AG09319 (cell line): ENCODE data around the gene DNAH12.

Source experiments
- DNase-seq: peaks from one replicate; pipeline ENCODE4 v3.0.0-alpha.2; 2010; ENCODE audit warnings: low read depth; ENCODE audit errors: extremely low read depth
- TF ChIP-seq, protein P1 (sequence below): IDR thresholded peaks from 2 replicates; pipeline ENCODE4 v1.5.1; 2011; ENCODE audit warnings: low read depth, mild to moderate bottlenecking, inconsistent platforms, low read length, moderate library complexity

DNAH12 gene

DNA sequence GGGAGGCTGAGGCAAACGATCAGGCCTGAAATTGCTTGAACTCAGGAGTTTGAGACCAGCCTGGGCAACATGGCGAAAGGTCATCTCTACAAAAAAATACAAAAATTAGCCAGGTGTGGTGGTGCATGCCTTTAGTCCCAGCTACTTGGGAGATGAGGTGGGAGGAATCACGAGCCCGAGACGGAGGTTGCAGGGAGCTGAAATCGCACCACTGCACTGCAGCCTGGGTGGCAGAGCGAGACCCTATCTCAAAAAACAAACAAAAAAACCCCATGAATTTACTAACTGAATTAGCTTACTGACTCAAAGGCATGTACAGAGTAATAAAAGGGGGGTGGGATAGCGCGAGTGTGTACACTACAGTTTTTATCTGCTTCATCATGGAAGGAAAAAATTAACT, 33.7 kb upstream of the DNAH12 start:
- DNase-seq: no peak
- TF ChIP-seq, protein P1, sequence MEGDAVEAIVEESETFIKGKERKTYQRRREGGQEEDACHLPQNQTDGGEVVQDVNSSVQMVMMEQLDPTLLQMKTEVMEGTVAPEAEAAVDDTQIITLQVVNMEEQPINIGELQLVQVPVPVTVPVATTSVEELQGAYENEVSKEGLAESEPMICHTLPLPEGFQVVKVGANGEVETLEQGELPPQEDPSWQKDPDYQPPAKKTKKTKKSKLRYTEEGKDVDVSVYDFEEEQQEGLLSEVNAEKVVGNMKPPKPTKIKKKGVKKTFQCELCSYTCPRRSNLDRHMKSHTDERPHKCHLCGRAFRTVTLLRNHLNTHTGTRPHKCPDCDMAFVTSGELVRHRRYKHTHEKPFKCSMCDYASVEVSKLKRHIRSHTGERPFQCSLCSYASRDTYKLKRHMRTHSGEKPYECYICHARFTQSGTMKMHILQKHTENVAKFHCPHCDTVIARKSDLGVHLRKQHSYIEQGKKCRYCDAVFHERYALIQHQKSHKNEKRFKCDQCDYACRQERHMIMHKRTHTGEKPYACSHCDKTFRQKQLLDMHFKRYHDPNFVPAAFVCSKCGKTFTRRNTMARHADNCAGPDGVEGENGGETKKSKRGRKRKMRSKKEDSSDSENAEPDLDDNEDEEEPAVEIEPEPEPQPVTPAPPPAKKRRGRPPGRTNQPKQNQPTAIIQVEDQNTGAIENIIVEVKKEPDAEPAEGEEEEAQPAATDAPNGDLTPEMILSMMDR: no peak

GRCh38 chr3:57575966-57576626, 32.0 kb upstream of the DNAH12 start:
- TF ChIP-seq, protein P1: no peak

GRCh38 chr3:57572096-57572495, 28.0 kb upstream of the DNAH12 start:
- TF ChIP-seq, protein P1: no peak
- DNase-seq: no peak

More at GRCh38 chr3:57575966-57576626, 32.0 kb upstream of the DNAH12 start:
- DNase-seq: no peak

GRCh38 chr3:57570878-57571277, 26.7 kb upstream of the DNAH12 start:
- TF ChIP-seq, protein P1: no peak
- no peak for DNase-seq

DNA sequence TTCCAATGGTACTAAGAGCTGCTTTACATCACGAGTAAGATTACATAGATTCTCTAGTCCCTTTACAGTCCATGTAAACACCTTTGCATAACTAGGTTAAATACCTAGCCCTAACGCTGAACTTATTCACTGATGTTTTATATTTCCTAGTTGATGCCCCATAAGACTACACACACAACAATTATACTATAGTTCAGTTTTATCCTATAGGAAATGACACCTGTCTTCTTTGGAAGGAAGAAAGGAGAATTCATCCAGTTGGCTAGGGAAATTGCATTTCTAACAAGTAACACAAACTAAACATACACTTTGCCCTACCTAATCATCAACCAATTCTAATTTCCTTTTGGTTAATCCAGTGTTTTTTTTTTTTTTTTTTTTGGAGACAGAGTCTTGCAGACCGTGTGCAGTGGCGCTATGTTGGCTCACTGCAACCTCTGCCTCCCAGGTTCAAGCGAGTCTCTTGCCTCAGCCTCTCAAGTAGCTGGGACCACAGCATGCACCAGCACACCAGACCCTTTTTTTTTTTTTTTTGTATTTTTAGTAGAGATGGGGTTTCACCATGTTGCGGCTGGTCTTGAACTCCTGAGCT, 25.8 kb upstream of the DNAH12 start:
- TF ChIP-seq, protein P1: no peak
- no peak for DNase-seq

DNA sequence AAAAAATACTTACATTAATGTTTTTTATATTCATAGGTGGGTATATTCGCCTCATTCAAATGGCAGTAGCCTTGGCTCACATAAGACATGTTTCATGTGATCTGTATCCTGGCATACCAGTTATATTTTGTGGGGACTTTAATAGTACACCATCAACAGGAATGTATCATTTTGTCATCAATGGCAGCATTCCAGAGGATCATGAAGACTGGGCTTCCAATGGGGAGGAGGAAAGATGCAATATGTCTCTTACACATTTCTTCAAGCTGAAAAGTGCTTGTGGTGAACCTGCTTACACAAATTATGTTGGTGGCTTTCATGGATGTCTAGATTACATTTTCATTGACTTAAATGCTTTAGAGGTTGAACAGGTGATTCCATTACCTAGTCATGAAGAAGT, 15.4 kb upstream of the DNAH12 start:
- DNase-seq: no peak
- TF ChIP-seq, protein P1: no peak

DNA sequence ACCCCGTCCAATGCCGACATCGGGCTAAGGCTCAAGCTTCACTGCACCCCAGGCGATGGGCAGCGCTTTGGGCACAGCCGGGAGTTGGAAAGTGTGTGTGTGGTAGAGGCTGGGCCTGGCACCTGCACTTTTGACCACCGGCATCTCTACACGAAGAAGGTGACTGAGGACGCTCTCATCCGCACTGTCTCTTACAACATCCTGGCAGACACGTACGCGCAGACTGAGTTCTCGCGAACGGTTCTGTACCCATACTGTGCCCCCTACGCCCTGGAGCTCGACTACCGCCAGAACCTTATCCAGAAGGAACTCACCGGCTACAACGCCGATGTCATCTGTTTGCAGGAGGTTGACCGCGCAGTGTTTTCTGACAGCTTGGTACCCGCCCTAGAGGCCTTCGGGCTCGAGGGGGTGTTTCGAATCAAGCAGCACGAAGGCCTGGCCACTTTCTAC, 13.0 kb upstream of the DNAH12 start:
- DNase-seq: no peak
- TF ChIP-seq, protein P1: no peak; the same call in 1 of the 2 replicates
